Mesenchymal stem cell (in vitro differentiated cells and primary cell): ENCODE results near the gene FCHSD1.

Experiments used
- DNase-seq: peaks from one replicate; pipeline ENCODE4 v3.0.0-alpha.2; 2013
- H2AFZ ChIP-seq: one replicate; pipeline ENCODE4 v1.6.1; 2013; ENCODE audit warnings: low read depth, mild to moderate bottlenecking, control low read depth, inconsistent platforms, low read length, moderate library complexity
- H2AK5ac ChIP-seq: 2 replicates; pipeline ENCODE4 v1.6.1; 2013; ENCODE audit warnings: low read length, moderate library complexity, mild to moderate bottlenecking, inconsistent platforms; ENCODE audit not compliant: severe bottlenecking
- H2BK120ac ChIP-seq: one replicate; pipeline ENCODE4 v1.6.1; 2013; ENCODE audit warnings: low read depth, mild to moderate bottlenecking, inconsistent platforms, low read length, moderate library complexity
- H2BK12ac ChIP-seq, 2 experiments: one replicate each; pipeline ENCODE4 v1.6.1; 2013; ENCODE audit warnings: inconsistent platforms in 2 of 2, low read length in 2 of 2, mild to moderate bottlenecking in 2 of 2, moderate library complexity in 2 of 2, control low read depth in 1 of 2
- H2BK15ac ChIP-seq: one replicate; pipeline ENCODE4 v1.6.1; 2013; ENCODE audit warnings: mild to moderate bottlenecking, low read depth, inconsistent platforms; ENCODE audit not compliant: poor library complexity, severe bottlenecking
- H2BK5ac ChIP-seq: 2 replicates; pipeline ENCODE4 v1.6.1; 2013; ENCODE audit warnings: low read depth, mild to moderate bottlenecking, low read length, control low read depth, inconsistent platforms; ENCODE audit not compliant: poor library complexity, severe bottlenecking
- H3K14ac ChIP-seq, 2 experiments: one replicate each; pipeline ENCODE4 v1.6.1; 2013; ENCODE audit warnings: inconsistent platforms in 2 of 2, low read length in 2 of 2, control low read depth in 1 of 2, mild to moderate bottlenecking in 1 of 2, moderate library complexity in 1 of 2
- H3K18ac ChIP-seq, 2 experiments: one replicate each; pipeline ENCODE4 v1.6.1; 2013; ENCODE audit warnings: inconsistent platforms in 2 of 2, low read length in 2 of 2, control low read depth in 1 of 2, low read depth in 1 of 2, mild to moderate bottlenecking in 1 of 2
- H3K23ac ChIP-seq, 2 experiments: one replicate each; pipeline ENCODE4 v1.6.1; 2013; ENCODE audit warnings: inconsistent platforms in 2 of 2, low read length in 2 of 2, mild to moderate bottlenecking in 2 of 2, moderate library complexity in 2 of 2, control low read depth in 1 of 2
- H3K27ac ChIP-seq: 2 replicates; pipeline ENCODE4 v1.5.1; 2013; ENCODE audit warnings: mild to moderate bottlenecking, moderate library complexity, low read length, control low read depth, inconsistent platforms; ENCODE audit not compliant: poor library complexity, severe bottlenecking
- H3K27me3 ChIP-seq, 2 experiments: 2 replicates each; pipeline versions ENCODE4 v1.6.1 to v1.7.0; 2013; ENCODE audit warnings: low read length in 2 of 2, mild to moderate bottlenecking in 2 of 2, moderate library complexity in 2 of 2, control low read depth in 1 of 2, inconsistent platforms in 1 of 2; ENCODE audit not compliant: control insufficient read depth in 1 of 2, insufficient read depth in 1 of 2
- H3K36me3 ChIP-seq, 2 experiments: 2 replicates each; pipeline versions ENCODE4 v1.6.1 to v1.7.0; 2013; ENCODE audit warnings: low read length in 2 of 2, control low read depth in 1 of 2, inconsistent platforms in 1 of 2, low read depth in 1 of 2, mild to moderate bottlenecking in 1 of 2; ENCODE audit not compliant: insufficient read depth in 2 of 2, control insufficient read depth in 1 of 2
- H3K4ac ChIP-seq, 2 experiments: one replicate each; pipeline ENCODE4 v1.6.1; 2013; ENCODE audit warnings: inconsistent platforms in 2 of 2, low read length in 2 of 2, mild to moderate bottlenecking in 2 of 2, moderate library complexity in 2 of 2, control low read depth in 1 of 2, low read depth in 1 of 2
- H3K4me1 ChIP-seq: 2 replicates; pipeline ENCODE4 v1.6.1; 2013; ENCODE audit warnings: low read depth, low read length, control low read depth; ENCODE audit not compliant: control insufficient read depth, insufficient read depth
- H3K4me2 ChIP-seq: 2 replicates; pipeline ENCODE4 v1.6.1; 2013; ENCODE audit warnings: low read length, mild to moderate bottlenecking, inconsistent platforms; ENCODE audit not compliant: poor library complexity, severe bottlenecking
- H3K4me3 ChIP-seq, 2 experiments: 2 replicates each; pipeline versions ENCODE4 v1.5.1 to v1.7.0; 2013; ENCODE audit warnings: low read length in 2 of 2, mild to moderate bottlenecking in 2 of 2, control low read depth in 1 of 2, low read depth in 1 of 2; ENCODE audit not compliant: insufficient read depth in 1 of 2
- H3K79me1 ChIP-seq: replicated peaks from 2 replicates; pipeline ENCODE4 v1.6.1; 2013; ENCODE audit warnings: mild to moderate bottlenecking, control low read depth, low read length, inconsistent platforms; ENCODE audit not compliant: poor library complexity, severe bottlenecking
- H3K9ac ChIP-seq: 2 replicates; pipeline ENCODE4 v1.7.0; 2013; ENCODE audit warnings: mild to moderate bottlenecking, low read length, moderate library complexity
- H3K9me3 ChIP-seq: 2 replicates; pipeline ENCODE4 v1.7.0; 2013; ENCODE audit warnings: mild to moderate bottlenecking, low read length; ENCODE audit not compliant: control insufficient read depth
- H4K8ac ChIP-seq: one replicate; pipeline ENCODE4 v1.6.1; 2013; ENCODE audit warnings: inconsistent platforms, mild to moderate bottlenecking, low read length, moderate library complexity
- H4K91ac ChIP-seq: one replicate; pipeline ENCODE4 v1.6.1; 2013; ENCODE audit warnings: mild to moderate bottlenecking, low read length, inconsistent platforms
- WGBS: methylation state at CpG from one replicate; pipeline ENCODE4 v1.1.7; 2013; ENCODE audit warnings: mixed read lengths; 5-methylcytosine and 5-hydroxymethylcytosine counted together

Gene FCHSD1

DNA sequence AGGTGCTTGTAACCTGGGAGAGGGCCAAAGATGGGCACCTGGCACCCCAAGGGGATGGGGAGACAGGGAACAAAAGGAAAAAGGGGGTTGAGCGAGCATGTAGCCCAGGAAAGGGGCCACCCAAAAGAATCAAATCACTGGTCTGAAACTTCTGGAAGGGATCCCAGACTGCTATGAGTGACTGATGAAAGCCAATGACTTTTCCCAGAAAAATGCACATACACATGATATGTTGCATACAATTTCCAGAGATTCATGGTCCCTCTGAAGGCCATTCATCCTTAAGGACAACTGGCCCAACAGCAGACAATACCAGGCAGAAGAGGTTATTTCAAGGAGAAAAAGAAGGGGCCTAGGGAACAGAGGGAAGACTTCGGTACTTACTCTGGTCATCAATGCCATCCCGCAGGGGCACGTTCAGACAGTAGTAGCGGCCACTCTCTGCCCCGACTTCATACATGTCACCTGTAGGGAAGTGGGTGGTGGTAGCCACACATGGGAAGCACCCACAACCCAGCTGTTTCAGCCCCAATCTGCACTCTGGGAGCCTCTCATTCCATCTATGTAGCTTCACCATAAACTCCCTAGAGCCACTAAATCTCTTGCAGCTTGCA is 22.9 kb downstream of the FCHSD1 start:
- WGBS = 99% methylated on average over 6 of the region's 6 CpGs
- H4K91ac ChIP-seq = no peak overlapping the region

DNA sequence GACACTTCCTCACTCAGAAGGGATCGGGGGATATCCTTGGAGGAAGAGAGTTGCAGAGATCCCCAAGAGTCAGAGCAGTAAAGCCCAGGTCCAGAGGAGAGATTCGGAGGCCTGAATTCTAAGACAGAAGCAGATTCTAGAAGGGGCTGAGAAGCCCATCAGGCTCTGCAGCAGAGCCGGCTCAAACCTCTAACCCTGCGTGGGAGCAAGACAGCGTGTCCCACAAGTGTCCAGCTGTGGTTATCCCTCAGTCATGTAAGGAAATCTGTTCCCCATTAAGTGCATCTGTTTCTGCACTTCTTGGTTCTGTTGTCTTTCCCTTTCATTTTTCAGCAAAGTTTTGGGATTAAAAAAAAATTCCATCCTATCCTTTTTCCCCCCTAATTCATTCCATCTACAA is 27.6 kb downstream of the FCHSD1 start:
- Histone ChIP-seq H3K9ac (no peak overlapping the region), H3K4ac (no peak overlapping the region), H3K4me3 (no peak overlapping the region), H3K4me2 (no peak overlapping the region), H3K18ac (no peak overlapping the region), H3K4me1 (no peaks in the 10 kb centered on the region), H3K27me3 (no peaks in the 10 kb centered on the region), H3K14ac (no peak overlapping the region), H2BK15ac (no peak overlapping the region), H4K91ac (no peak overlapping the region), H2AFZ (no peak overlapping the region), H3K9me3 (no peaks in the 10 kb centered on the region), H2BK5ac (no peak overlapping the region), H3K27ac (no peak overlapping the region), H2BK12ac (no peak overlapping the region), H4K8ac (no peak overlapping the region), H2BK120ac (no peak overlapping the region), H3K36me3 (peaks cover 44 to 78% of the 10 kb centered on the region in 2 experiments), H3K79me1 (peaks cover 12% of the 10 kb centered on the region), H2AK5ac (no peak overlapping the region), H3K23ac (no peak overlapping the region)
- DNase-seq = no peak
- 95% methylated on average over 5 of the region's 5 CpGs for WGBS

More for the DNA sequence above, 22.9 kb downstream of the FCHSD1 start:
- Histone ChIP-seq H3K9ac (no peak overlapping the region), H2AK5ac (no peak overlapping the region), H3K4me3 (no peak overlapping the region), H3K27me3 (no peaks in the 10 kb centered on the region), H3K14ac (no peak overlapping the region), H2BK12ac (no peak overlapping the region), H3K79me1 (peaks cover 29% of the 10 kb centered on the region), H2BK5ac (no peak overlapping the region), H2AFZ (no peak overlapping the region), H3K18ac (no peak overlapping the region), H3K4me2 (no peak overlapping the region), H3K4me1 (no peaks in the 10 kb centered on the region), H4K8ac (no peak overlapping the region), H3K23ac (no peak overlapping the region), H3K27ac (no peak overlapping the region), H3K4ac (no peak overlapping the region), H2BK15ac (no peak overlapping the region), H2BK120ac (no peak overlapping the region), H3K36me3 (peaks cover 44 to 83% of the 10 kb centered on the region in 2 experiments), H3K9me3 (no peaks in the 10 kb centered on the region)
- DNase-seq = no peak

- Histone ChIP-seq H4K8ac (no peak overlapping the region), H3K4me1 (no peaks in the 10 kb centered on the region), H2BK120ac (no peak overlapping the region), H3K4me2 (no peak overlapping the region), H3K27me3 (no peaks in the 10 kb centered on the region), H3K4me3 (no peak overlapping the region), H2BK15ac (no peak overlapping the region), H3K27ac (no peak overlapping the region), H3K36me3 (peaks cover 41 to 74% of the 10 kb centered on the region in 2 experiments), H4K91ac (no peak overlapping the region), H2AFZ (no peak overlapping the region), H3K9ac (no peak overlapping the region), H2BK5ac (no peak overlapping the region), H3K14ac (no peak overlapping the region), H3K9me3 (no peaks in the 10 kb centered on the region), H3K23ac (no peak overlapping the region), H2BK12ac (no peak overlapping the region), H3K4ac (no peak overlapping the region), H3K18ac (no peak overlapping the region), H3K79me1 (peaks cover 9% of the 10 kb centered on the region), H2AK5ac (no peak overlapping the region)
- no peak for DNase-seq
Observed at GRCh38 chr5:141623186-141623585, 28.0 kb downstream of the FCHSD1 start.

DNA sequence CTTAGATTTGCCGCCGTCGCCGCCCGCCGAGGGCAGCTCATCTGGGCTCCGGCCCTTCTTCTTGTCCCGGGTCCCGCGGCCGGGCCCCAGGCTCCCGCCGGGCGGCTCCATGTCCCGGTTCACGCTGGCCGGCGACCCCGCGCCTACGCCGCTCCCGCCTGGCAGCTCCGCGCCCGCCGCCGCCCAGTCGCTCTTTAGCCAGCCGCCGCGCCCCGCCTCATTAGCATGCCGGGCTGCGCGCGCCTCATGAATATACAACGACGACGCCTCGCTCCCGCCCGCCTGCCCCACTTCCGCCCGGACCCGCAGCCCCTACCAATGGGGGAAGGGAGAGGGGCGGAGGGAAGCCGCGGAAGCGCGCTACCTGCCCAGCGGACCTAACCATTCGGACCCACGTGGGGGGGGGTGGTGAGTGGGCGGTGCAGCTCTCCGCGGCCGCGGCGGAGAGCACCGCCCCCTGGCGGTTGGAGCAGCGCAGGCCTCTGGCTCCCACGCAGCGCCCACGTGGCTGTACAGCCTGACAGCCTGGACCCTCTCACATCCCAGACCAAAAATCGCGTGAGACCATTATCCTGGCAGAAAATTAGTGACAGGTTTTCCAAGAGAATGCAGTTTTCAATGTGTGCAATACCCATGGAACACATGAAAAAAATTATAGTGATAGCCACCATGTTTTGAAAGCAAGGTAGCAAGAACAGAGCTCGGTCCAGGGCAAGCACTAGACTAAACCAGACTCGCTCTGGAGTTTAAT is 32.2 kb downstream of the FCHSD1 start, which contains the start of gene DIAPH1:
Gene DIAPH1, minus strand, starts transcription at position 197 of the 751 bp plus-strand sequence. Its CDS starts 86 bp downstream, at position 111.
- peak; percentile 96 for DNase-seq
- Histone ChIP-seq H3K36me3 (peaks cover 19 to 38% of the 10 kb centered on the region in 2 experiments), H3K14ac (no peak within 1 kb of the TSS), H3K79me1 (peaks cover under 1% of the 10 kb centered on the region), H3K4me2 (peak within 1 kb of the TSS; percentile 70), H3K9me3 (no peaks in the 10 kb centered on the region), H3K18ac (peak within 1 kb of the TSS in 1 of 2 experiments; percentile 47), H2BK15ac (peak within 1 kb of the TSS; percentile 78), H4K8ac (no peak within 1 kb of the TSS), H3K4ac (peak within 1 kb of the TSS in 1 of 2 experiments; percentile 37), H3K27me3 (no peaks in the 10 kb centered on the region), H3K27ac (peak within 1 kb of the TSS; percentile 24), H3K23ac (peak within 1 kb of the TSS in 1 of 2 experiments; percentile 60), H2AK5ac (no peak within 1 kb of the TSS), H2AFZ (peak within 1 kb of the TSS; percentile 66), H2BK5ac (peak within 1 kb of the TSS; percentile 85), H3K4me3 (peak within 1 kb of the TSS; percentile 81 to 93), H2BK120ac (no peak within 1 kb of the TSS), H3K9ac (peak within 1 kb of the TSS; percentile 91), H2BK12ac (no peak within 1 kb of the TSS), H4K91ac (no peak within 1 kb of the TSS), H3K4me1 (no peaks in the 10 kb centered on the region)
- 4% methylated on average over 43 of the region's 70 CpGs for WGBS
